HCT116 (cell line): ENCODE measurements around the gene FERMT2. TPM values are rescaled to one million over a fixed set of nuclear protein-coding genes. Genes with fewer than 3 reads are reported as not detected.

Experiments
- ATAC-seq: fragments of 200-7000 bp; cut with Tn5 transposase; 2 replicates; pipeline ENCODE4 v1.9.1; 2020; ENCODE audit warnings: mild to moderate bottlenecking, moderate library complexity
- BruUV-seq: library from RNA; stranded (reverse); fragments of 400-500 nt; replicated peaks from 2 replicates; lab custom pipeline; 2021; lab: Mats Ljungman, UMichigan
- CTCF ChIA-PET: fragments of 300-600 bp; sonication (Branson Sonifier 250); formaldehyde crosslinking; loops from one replicate; lab custom pipeline; 2021; ENCODE audit warnings: antibody characterized with exemption; lab: Charles Lee
- POLR2A ChIA-PET: fragments of 300-600, 350-600 bp; sonication (Branson Sonifier 250); formaldehyde crosslinking; loops from one replicate; lab custom pipeline; 2021; ENCODE audit warnings: antibody characterized with exemption; lab: Charles Lee
- RAD21 ChIA-PET, 2 experiments: fragments of 300-600 bp; sonication (Branson Sonifier 250); formaldehyde crosslinking; loops; one replicate each; lab custom pipeline; 2023; ENCODE audit warnings: low total read pairs in 2 of 2; ENCODE audit not compliant: uncharacterized antibody in 2 of 2, unreplicated experiment in 2 of 2, low non-redundant PET in 1 of 2; lab: Charles Lee
- DNase-seq: peaks from one replicate; pipeline ENCODE4 v3.0.0-alpha.2; 2010; ENCODE audit warnings: low read depth, low spot score
- H2AFZ ChIP-seq: fragments of 200-600 bp; shearing (Covaris generic), sonication (generic); 2 replicates; pipeline ENCODE4 v1.6.1; 2017; ENCODE audit warnings: low read depth, mixed run types, mixed read lengths, antibody characterized with exemption, low read length; ENCODE audit not compliant: poor library complexity, severe bottlenecking
- H3K27ac ChIP-seq: 2 replicates; pipeline ENCODE4 v1.5.1; 2012; ENCODE audit warnings: low read depth, low read length
- H3K27me3 ChIP-seq: fragments of 200-600 bp; sonication (generic); 2 replicates; pipeline ENCODE4 v1.6.1; 2016; ENCODE audit warnings: mixed run types, low read length, mixed read lengths; ENCODE audit not compliant: insufficient read depth
- H3K36me3 ChIP-seq, 2 experiments: fragments of 200-500 bp in 1 of 2; fragments of 200-600 bp in 1 of 2; sonication (Bioruptor generic) in 1 of 2; sonication (generic) in 1 of 2; 2 replicates each; pipeline versions ENCODE4 v1.5.1 to v1.6.1; 2014 to 2016; ENCODE audit warnings: low read length in 2 of 2, inconsistent platforms in 1 of 2, mixed read lengths in 1 of 2, mixed run types in 1 of 2; ENCODE audit not compliant: insufficient read depth in 2 of 2, control insufficient read depth in 1 of 2
- H3K4me1 ChIP-seq, 2 experiments: fragments of 200-600 bp in 1 of 2; sonication (generic) in 1 of 2; 2 replicates each; pipeline versions ENCODE4 v1.5.1 to v1.6.1; 2012 to 2017; ENCODE audit warnings: low read length in 2 of 2, inconsistent platforms in 1 of 2, mild to moderate bottlenecking in 1 of 2, mixed read lengths in 1 of 2, mixed run types in 1 of 2, moderate library complexity in 1 of 2; ENCODE audit not compliant: insufficient read depth in 2 of 2, control insufficient read depth in 1 of 2
- H3K4me2 ChIP-seq: fragments of 200-600 bp; sonication (generic); 2 replicates; pipeline ENCODE4 v1.6.1; 2017; ENCODE audit warnings: mixed run types, low read length, mixed read lengths
- H3K4me3 ChIP-seq, 2 experiments: fragments of 200-600 bp in 1 of 2; sonication (generic) in 1 of 2; replicated peaks in 1 of 2; 2 replicates each; pipeline ENCODE4 v1.5.1; 2011 to 2016; ENCODE audit warnings: low read length in 2 of 2, control low read depth in 1 of 2, low read depth in 1 of 2, mild to moderate bottlenecking in 1 of 2, mixed read lengths in 1 of 2, mixed run types in 1 of 2
- H3K79me2 ChIP-seq: fragments of 200-600 bp; sonication (generic); 2 replicates; pipeline ENCODE4 v1.6.1; 2017; ENCODE audit warnings: mild to moderate bottlenecking, mixed run types, low read length, moderate library complexity, mixed read lengths; ENCODE audit not compliant: insufficient read depth
- H3K9ac ChIP-seq: fragments of 200-600 bp; sonication (generic); 2 replicates; pipeline ENCODE4 v1.6.1; 2016; ENCODE audit warnings: low read length, mixed read lengths
- H3K9me2 ChIP-seq: fragments of 200-600 bp; sonication (generic), shearing (Covaris generic); 2 replicates; pipeline ENCODE4 v1.6.1; 2017; ENCODE audit warnings: mixed run types, mild to moderate bottlenecking, moderate library complexity; ENCODE audit not compliant: insufficient read depth
- H3K9me3 ChIP-seq, 2 experiments: fragments of 200-500 bp in 1 of 2; fragments of 200-600 bp in 1 of 2; sonication (Bioruptor generic) in 1 of 2; sonication (generic) in 1 of 2; 2 replicates each; pipeline ENCODE4 v1.6.1; 2014 to 2017; ENCODE audit warnings: low read length in 2 of 2, mixed read lengths in 2 of 2, inconsistent platforms in 1 of 2, low read depth in 1 of 2, mild to moderate bottlenecking in 1 of 2, mixed run types in 1 of 2, moderate library complexity in 1 of 2; ENCODE audit not compliant: control insufficient read depth in 1 of 2, insufficient read depth in 1 of 2
- H4K20me1 ChIP-seq: fragments of 200-600 bp; sonication (generic), shearing (Covaris generic); 2 replicates; pipeline ENCODE4 v1.6.1; 2017; ENCODE audit warnings: mixed run types, mild to moderate bottlenecking, moderate library complexity; ENCODE audit not compliant: insufficient read depth
- CEBPB ChIP-seq: IDR thresholded peaks from 2 replicates; pipeline ENCODE4 v1.6.1; 2012; ENCODE audit warnings: low read depth
- EGR1 ChIP-seq: IDR thresholded peaks from 2 replicates; pipeline ENCODE4 v1.6.1; 2012; ENCODE audit warnings: low read depth
- ELF1 ChIP-seq: IDR thresholded peaks from 2 replicates; pipeline ENCODE4 v1.6.1; 2012; ENCODE audit warnings: low read depth, borderline replicate concordance
- EZH2 ChIP-seq: fragments of 200-600 bp; sonication (generic); IDR thresholded peaks from 2 replicates; pipeline ENCODE4 v1.6.1; 2017; ENCODE audit warnings: antibody characterized with exemption, mixed run types
- EZH2phosphoT487 ChIP-seq: fragments of 200-600 bp; IDR thresholded peaks from 2 replicates; pipeline ENCODE4 v1.6.1; 2018; ENCODE audit warnings: antibody characterized with exemption, borderline replicate concordance
- MAX ChIP-seq: IDR thresholded peaks from 2 replicates; pipeline ENCODE4 v1.6.1; 2012
- SIN3A ChIP-seq: IDR thresholded peaks from 2 replicates; pipeline ENCODE4 v1.6.1; 2012; ENCODE audit warnings: low read depth
- SRF ChIP-seq: IDR thresholded peaks from 2 replicates; pipeline ENCODE4 v1.6.1; 2012; ENCODE audit warnings: low read depth
- TCF7L2 ChIP-seq: IDR thresholded peaks from 2 replicates; pipeline ENCODE4 v1.7.0; 2011; ENCODE audit warnings: borderline replicate concordance, inconsistent platforms; ENCODE audit not compliant: insufficient read depth, insufficient read length; ENCODE audit errors: extremely low read depth
- ZBTB33 ChIP-seq: IDR thresholded peaks from 2 replicates; pipeline ENCODE4 v1.6.1; 2011; ENCODE audit warnings: mild to moderate bottlenecking, low read length, moderate library complexity; ENCODE audit not compliant: insufficient replicate concordance; ENCODE audit errors: extremely low read depth
- intact Hi-C: fragments of 100-400 bp; cut with micrococcal nuclease; formaldehyde crosslinking; loops from 2 replicates; pipeline ENCODE4 v1.10.0; 2022
- total RNA-seq: library from RNA; stranded (reverse); gene quantifications from one replicate; pipeline ENCODE4 v1.2.1, GENCODE V29; 2021; ENCODE audit not compliant: unreplicated experiment
- TF ChIP-seq, protein P1 (sequence below), 3 experiments: fragments of 200-600 bp in 1 of 3; sonication (generic) in 1 of 3; IDR thresholded peaks in 2 of 3; conservative IDR thresholded peaks in 1 of 3; 2 replicates each; pipeline ENCODE4 v1.5.1; 2012 to 2017; ENCODE audit warnings: low read depth in 2 of 3, low read length in 2 of 3, antibody characterized with exemption in 1 of 3, borderline replicate concordance in 1 of 3, control low read depth in 1 of 3, mild to moderate bottlenecking in 1 of 3, mixed read lengths in 1 of 3, mixed run types in 1 of 3, moderate library complexity in 1 of 3; ENCODE audit not compliant: insufficient read depth in 1 of 3

FERMT2 gene
- total RNA-seq, 1 experiment from 2014 or later, result 24.8 TPM

DNA sequence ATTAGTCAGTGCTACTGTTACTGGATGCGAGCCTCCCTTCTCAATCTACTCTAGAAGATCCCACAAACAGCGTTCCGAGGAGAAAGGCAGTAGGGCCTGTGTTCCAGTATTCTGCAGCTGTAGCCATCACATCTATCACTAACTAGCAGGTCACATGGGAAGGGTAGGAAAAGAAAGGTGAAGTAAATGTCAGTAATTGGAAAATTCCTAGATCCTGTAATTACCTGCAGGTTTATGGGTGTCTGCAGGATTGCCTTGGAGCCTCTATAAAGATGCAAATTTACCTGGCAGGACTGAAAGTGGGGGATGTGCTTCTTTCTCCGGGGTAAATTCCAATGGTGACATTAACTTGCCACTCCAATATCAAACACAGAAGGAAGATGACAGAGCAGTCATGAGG lies 77.8 kb downstream of the FERMT2 start:
- peaks cover 8 to 11% of the 10 kb centered on the region in 2 experiments; a peak in 3 of 4 replicates for H3K36me3 ChIP-seq
- no peak overlapping the region for H2AFZ ChIP-seq
- no peaks in the 10 kb centered on the region for H4K20me1 ChIP-seq
- ChIA-PET CTCF (no interaction called here), POLR2A (no interaction called here), RAD21 (no interaction called here)
- H3K9me2 ChIP-seq, result no peaks in the 10 kb centered on the region
- H3K27me3 ChIP-seq, result no peaks in the 10 kb centered on the region
- ATAC-seq (no peak), DNase-seq (no peak)
- no peak for TF ChIP-seq SRF
- no peak for TF ChIP-seq EZH2
- no peak for TF ChIP-seq EGR1
- TF ChIP-seq MAX, result no peak
- no peak for TF ChIP-seq TCF7L2
- TF ChIP-seq, protein P1, sequence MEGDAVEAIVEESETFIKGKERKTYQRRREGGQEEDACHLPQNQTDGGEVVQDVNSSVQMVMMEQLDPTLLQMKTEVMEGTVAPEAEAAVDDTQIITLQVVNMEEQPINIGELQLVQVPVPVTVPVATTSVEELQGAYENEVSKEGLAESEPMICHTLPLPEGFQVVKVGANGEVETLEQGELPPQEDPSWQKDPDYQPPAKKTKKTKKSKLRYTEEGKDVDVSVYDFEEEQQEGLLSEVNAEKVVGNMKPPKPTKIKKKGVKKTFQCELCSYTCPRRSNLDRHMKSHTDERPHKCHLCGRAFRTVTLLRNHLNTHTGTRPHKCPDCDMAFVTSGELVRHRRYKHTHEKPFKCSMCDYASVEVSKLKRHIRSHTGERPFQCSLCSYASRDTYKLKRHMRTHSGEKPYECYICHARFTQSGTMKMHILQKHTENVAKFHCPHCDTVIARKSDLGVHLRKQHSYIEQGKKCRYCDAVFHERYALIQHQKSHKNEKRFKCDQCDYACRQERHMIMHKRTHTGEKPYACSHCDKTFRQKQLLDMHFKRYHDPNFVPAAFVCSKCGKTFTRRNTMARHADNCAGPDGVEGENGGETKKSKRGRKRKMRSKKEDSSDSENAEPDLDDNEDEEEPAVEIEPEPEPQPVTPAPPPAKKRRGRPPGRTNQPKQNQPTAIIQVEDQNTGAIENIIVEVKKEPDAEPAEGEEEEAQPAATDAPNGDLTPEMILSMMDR (IDR thresholded peaks at IDR 0.05 in 2 of 3, conservative IDR thresholded peaks at IDR 0.05 in 1 of 3; ENCODE audit: borderline replicate concordance in 1 of 3, insufficient read depth in 1 of 3, low read depth in 2 of 3, low read length in 2 of 3), result no peak
- no peak for TF ChIP-seq CEBPB
- no peak for TF ChIP-seq ZBTB33
- no peak for TF ChIP-seq EZH2phosphoT487
- TF ChIP-seq ELF1, result no peak
- TF ChIP-seq SIN3A, result no peak
- no peak overlapping the region for H3K9ac ChIP-seq
- no TSS peak for BruUV-seq
- intact Hi-C loops, result no loop called here
- H3K4me1 ChIP-seq, result peaks cover 0 to 8% of the 10 kb centered on the region in 2 experiments; a peak in 1 of 4 replicates
- H3K79me2 ChIP-seq, result no peaks in the 10 kb centered on the region
- no peaks in the 10 kb centered on the region for H3K9me3 ChIP-seq
- H3K4me2 ChIP-seq, result no peak overlapping the region
- H3K27ac ChIP-seq, result no peak overlapping the region
- no peak overlapping the region for H3K4me3 ChIP-seq
